Measurements from ENCODE around the gene MSI2. TPM values are rescaled to one million over a fixed set of nuclear protein-coding genes. Genes with fewer than 3 reads are reported as not detected.

Gene MSI2
- total and polyA plus RNA-seq, 2 donors (not counting 3 experiments of a cell fraction or from before 2014, with no cell fraction given), result 20.9 to 59.3 TPM

DNA sequence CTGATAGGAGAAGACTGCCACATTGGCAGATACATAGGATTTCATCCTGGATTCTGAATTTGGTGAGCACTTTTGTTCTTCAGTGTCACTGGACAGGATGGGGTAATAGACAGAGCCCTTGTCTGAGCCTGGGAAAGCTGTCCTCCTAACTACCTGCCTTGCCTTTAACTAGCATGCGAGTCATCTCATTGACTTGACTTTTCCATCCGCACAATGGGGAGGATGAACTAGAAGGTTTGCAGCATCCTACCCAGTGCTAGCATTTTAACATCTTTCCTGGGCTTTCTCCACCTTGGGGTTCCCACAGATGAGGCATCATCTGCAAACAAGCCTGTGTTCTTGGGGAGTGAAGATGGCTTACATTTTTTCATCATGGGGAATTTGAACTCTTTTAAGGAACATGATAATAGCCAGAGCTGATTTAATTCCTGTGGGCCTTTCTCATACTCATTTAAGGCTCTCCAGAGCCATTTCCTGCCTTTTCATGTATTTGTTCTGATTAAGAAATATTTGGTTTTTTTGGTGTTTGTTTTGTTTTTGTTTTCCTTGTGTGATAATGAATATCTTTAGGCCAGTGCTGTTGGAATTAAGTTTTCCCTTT lies 139.5 kb downstream of the MSI2 start:
- dilution Hi-C loops (cut with MboI; ENCODE audit: extremely low pct_ligation_motif_present, low sequenced_read_pairs), result no loop called here
- no peak overlapping the region for H3K4me3 ChIP-seq (replicated peaks in 1 of 3; ENCODE audit: insufficient read depth in 1 of 3, low read depth in 1 of 3, low read length in 3 of 3)
- H3K4me1 ChIP-seq (ENCODE audit: control insufficient read depth, extremely low read depth, insufficient read depth, low read length), result no peaks in the 10 kb centered on the region
- H3K27me3 ChIP-seq (ENCODE audit: control insufficient read depth in 2 of 2, insufficient read depth in 2 of 2, low read length in 2 of 2), result no peaks in the 10 kb centered on the region
- no peak overlapping the region for H2AFZ ChIP-seq (ENCODE audit: low read depth, low read length)
- H3K9me1 ChIP-seq (replicated peaks; ENCODE audit: control insufficient read depth, extremely low read depth, insufficient read depth, low read length), result no peaks in the 10 kb centered on the region
- H4K20me1 ChIP-seq (replicated peaks; ENCODE audit: control insufficient read depth, extremely low read depth, insufficient read depth, low read length), result no peaks in the 10 kb centered on the region
- CTCF ChIA-PET, result interaction anchor here (1.0 kb wide), 1 partner anchor 12 kb away, joined by 3 read pairs; no protein-coding TSS in a partner anchor
- DNase-seq (ENCODE audit: low read depth, low spot score) (no peak), FAIRE-seq (no peak)
- no peak overlapping the region for H3K4me2 ChIP-seq (ENCODE audit: insufficient read depth, low read length)
- POLR2A ChIA-PET, result no interaction called here
- TF ChIP-seq GATA2 (IDR thresholded peaks at IDR 0.05; ENCODE audit: insufficient read depth, insufficient read length, low read depth, low read length) (no peak), FOS (IDR thresholded peaks at IDR 0.05; ENCODE audit: borderline replicate concordance, insufficient read depth, low read length) (no peak), EZH2 (IDR thresholded peaks at IDR 0.05; ENCODE audit: borderline replicate concordance, low read depth, low read length, severe bottlenecking) (no peak), POLR2A (IDR thresholded peaks at IDR 0.05; ENCODE audit: low read depth, low read length) (no peak), MYC (IDR thresholded peaks at IDR 0.05; ENCODE audit: low read depth, low read length) (no peak), POLR2AphosphoS5 (IDR thresholded peaks at IDR 0.05; ENCODE audit: insufficient read depth, low read depth, low read length) (no peak), JUN (IDR thresholded peaks at IDR 0.05; ENCODE audit: borderline replicate concordance, insufficient read depth, insufficient read length, low read depth) (no peak)
- TF ChIP-seq, protein P1, sequence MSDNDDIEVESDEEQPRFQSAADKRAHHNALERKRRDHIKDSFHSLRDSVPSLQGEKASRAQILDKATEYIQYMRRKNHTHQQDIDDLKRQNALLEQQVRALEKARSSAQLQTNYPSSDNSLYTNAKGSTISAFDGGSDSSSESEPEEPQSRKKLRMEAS (IDR thresholded peaks at IDR 0.05; ENCODE audit: insufficient read depth, insufficient read length), result no peak
- no peak overlapping the region for H3K9ac ChIP-seq (replicated peaks; ENCODE audit: extremely low read depth, insufficient read depth, low read length)
- no peaks in the 10 kb centered on the region for H3K36me3 ChIP-seq (ENCODE audit: control insufficient read depth in 2 of 2, extremely low read depth in 1 of 2, insufficient read depth in 2 of 2, low read length in 2 of 2)
- no peaks in the 10 kb centered on the region for H3K79me2 ChIP-seq (ENCODE audit: control insufficient read depth, insufficient read depth, low read length)
- intact Hi-C loops (cut with micrococcal nuclease), result no loop called here
- BruUV-seq (replicated peaks), result no TSS peak
- no peak overlapping the region for H3K27ac ChIP-seq (ENCODE audit: insufficient read depth, low read depth, low read length)
- H3K9me3 ChIP-seq (replicated peaks; ENCODE audit: control insufficient read depth, insufficient read depth, low read length), result no peaks in the 10 kb centered on the region

DNA sequence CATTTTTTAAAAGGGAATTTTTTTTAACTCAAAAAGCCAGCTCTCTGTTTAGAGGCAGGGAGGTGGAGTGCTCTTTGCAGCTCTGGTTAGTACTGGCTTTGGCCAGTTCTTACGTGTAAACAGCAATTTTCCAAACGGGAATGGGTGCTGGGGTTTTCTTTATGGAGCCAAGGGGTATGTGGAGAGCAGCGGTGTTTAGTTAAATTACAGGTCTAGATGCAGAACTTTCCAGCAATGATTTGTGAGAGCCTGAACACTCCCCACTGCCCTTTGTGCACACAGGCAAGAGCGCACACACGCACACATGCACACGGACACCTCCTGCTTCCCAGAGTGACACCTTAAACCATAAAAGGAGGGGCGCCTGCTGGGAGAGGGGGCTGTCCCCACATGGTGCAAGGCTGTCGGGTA lies 140.2 kb downstream of the MSI2 start:
- dilution Hi-C loops (cut with MboI; ENCODE audit: extremely low pct_ligation_motif_present, low sequenced_read_pairs) (no loop called here), intact Hi-C loops (cut with micrococcal nuclease) (no loop called here)
- Histone ChIP-seq H3K79me2 (ENCODE audit: control insufficient read depth, insufficient read depth, low read length) (no peaks in the 10 kb centered on the region), H3K9ac (replicated peaks; ENCODE audit: extremely low read depth, insufficient read depth, low read length) (no peak overlapping the region), H3K9me3 (replicated peaks; ENCODE audit: control insufficient read depth, insufficient read depth, low read length) (no peaks in the 10 kb centered on the region), H3K27me3 (ENCODE audit: control insufficient read depth in 2 of 2, insufficient read depth in 2 of 2, low read length in 2 of 2) (no peaks in the 10 kb centered on the region), H3K4me2 (ENCODE audit: insufficient read depth, low read length) (no peak overlapping the region), H4K20me1 (replicated peaks; ENCODE audit: control insufficient read depth, extremely low read depth, insufficient read depth, low read length) (no peaks in the 10 kb centered on the region), H3K36me3 (ENCODE audit: control insufficient read depth in 2 of 2, extremely low read depth in 1 of 2, insufficient read depth in 2 of 2, low read length in 2 of 2) (no peaks in the 10 kb centered on the region), H3K4me1 (ENCODE audit: control insufficient read depth, extremely low read depth, insufficient read depth, low read length) (no peaks in the 10 kb centered on the region), H3K27ac (ENCODE audit: insufficient read depth, low read depth, low read length) (no peak overlapping the region), H3K9me1 (replicated peaks; ENCODE audit: control insufficient read depth, extremely low read depth, insufficient read depth, low read length) (no peaks in the 10 kb centered on the region), H3K4me3 (replicated peaks in 1 of 3; ENCODE audit: insufficient read depth in 1 of 3, low read depth in 1 of 3, low read length in 3 of 3) (no peak overlapping the region), H2AFZ (ENCODE audit: low read depth, low read length) (no peak overlapping the region)
- TF ChIP-seq MYC (IDR thresholded peaks at IDR 0.05; ENCODE audit: low read depth, low read length), result no peak
- no peak for TF ChIP-seq POLR2A (IDR thresholded peaks at IDR 0.05; ENCODE audit: low read depth, low read length)
- TF ChIP-seq, protein P2, sequence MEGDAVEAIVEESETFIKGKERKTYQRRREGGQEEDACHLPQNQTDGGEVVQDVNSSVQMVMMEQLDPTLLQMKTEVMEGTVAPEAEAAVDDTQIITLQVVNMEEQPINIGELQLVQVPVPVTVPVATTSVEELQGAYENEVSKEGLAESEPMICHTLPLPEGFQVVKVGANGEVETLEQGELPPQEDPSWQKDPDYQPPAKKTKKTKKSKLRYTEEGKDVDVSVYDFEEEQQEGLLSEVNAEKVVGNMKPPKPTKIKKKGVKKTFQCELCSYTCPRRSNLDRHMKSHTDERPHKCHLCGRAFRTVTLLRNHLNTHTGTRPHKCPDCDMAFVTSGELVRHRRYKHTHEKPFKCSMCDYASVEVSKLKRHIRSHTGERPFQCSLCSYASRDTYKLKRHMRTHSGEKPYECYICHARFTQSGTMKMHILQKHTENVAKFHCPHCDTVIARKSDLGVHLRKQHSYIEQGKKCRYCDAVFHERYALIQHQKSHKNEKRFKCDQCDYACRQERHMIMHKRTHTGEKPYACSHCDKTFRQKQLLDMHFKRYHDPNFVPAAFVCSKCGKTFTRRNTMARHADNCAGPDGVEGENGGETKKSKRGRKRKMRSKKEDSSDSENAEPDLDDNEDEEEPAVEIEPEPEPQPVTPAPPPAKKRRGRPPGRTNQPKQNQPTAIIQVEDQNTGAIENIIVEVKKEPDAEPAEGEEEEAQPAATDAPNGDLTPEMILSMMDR (IDR thresholded peaks at IDR 0.05; ENCODE audit: extremely low read depth in 1 of 2, insufficient read depth in 1 of 2, low read depth in 1 of 2, low read length in 2 of 2), result no peak
- no peak for TF ChIP-seq JUN (IDR thresholded peaks at IDR 0.05; ENCODE audit: borderline replicate concordance, insufficient read depth, insufficient read length, low read depth)
- TF ChIP-seq POLR2AphosphoS5 (IDR thresholded peaks at IDR 0.05; ENCODE audit: insufficient read depth, low read depth, low read length), result no peak
- TF ChIP-seq GATA2 (IDR thresholded peaks at IDR 0.05; ENCODE audit: insufficient read depth, insufficient read length, low read depth, low read length), result no peak
- TF ChIP-seq, protein P1 (IDR thresholded peaks at IDR 0.05; ENCODE audit: insufficient read depth, insufficient read length), result no peak
- TF ChIP-seq FOS (IDR thresholded peaks at IDR 0.05; ENCODE audit: borderline replicate concordance, insufficient read depth, low read length), result no peak
- TF ChIP-seq EZH2 (IDR thresholded peaks at IDR 0.05; ENCODE audit: borderline replicate concordance, low read depth, low read length, severe bottlenecking), result no peak
- POLR2A ChIA-PET, result no interaction called here
- BruUV-seq (replicated peaks), result no TSS peak
- FAIRE-seq (no peak), DNase-seq (ENCODE audit: low read depth, low spot score) (no peak)
- CTCF ChIA-PET, result interaction anchor here (1.0 kb wide), 1 partner anchor 11 kb away, joined by 3 read pairs; no protein-coding TSS in a partner anchor

Measured in endothelial cell of umbilical vein (primary cell).